Memory B cell (primary cell): ENCODE data around the gene ZNF774.
"Not testable (repeated sequence)": the region's sequence is repeated elsewhere in the genome, so short reads cannot be mapped to it uniquely, and the experiment has no call there.

Experiments used
- ATAC-seq: fragments of 150-1000 bp; cut with Tn5 transposase; 2 replicates; pipeline ENCODE4 v1.10.0; 2021; ENCODE audit warnings: low read depth, mild to moderate bottlenecking, moderate library complexity
- DNase-seq, 2 donors: peaks; one replicate each; pipeline ENCODE4 v3.0.0; 2022; ENCODE audit warnings: low spot score in 2 of 2
- H3K27ac Mint-ChIP-seq: one replicate; pipeline ENCODE4 v1.8.0; 2022; ENCODE audit warnings: mild to moderate bottlenecking, moderate library complexity, mixed read lengths
- H3K27me3 Mint-ChIP-seq: one replicate; pipeline ENCODE4 v1.8.0; 2022; ENCODE audit warnings: mixed read lengths
- H3K36me3 Mint-ChIP-seq: one replicate; pipeline ENCODE4 v1.8.0; 2022; ENCODE audit warnings: mild to moderate bottlenecking, mixed read lengths
- H3K4me1 Mint-ChIP-seq: one replicate; pipeline ENCODE4 v1.8.0; 2022; ENCODE audit warnings: mixed read lengths
- H3K4me3 Mint-ChIP-seq: one replicate; pipeline ENCODE4 v1.8.0; 2022; ENCODE audit warnings: mild to moderate bottlenecking, moderate library complexity, mixed read lengths
- H3K9me3 Mint-ChIP-seq: one replicate; pipeline ENCODE4 v1.8.0; 2022; ENCODE audit warnings: mixed read lengths

ZNF774 gene

GRCh38 chr15:90407871-90408317 is 55.8 kb downstream of the ZNF774 start:
- H3K4me3 Mint-ChIP-seq: no peak overlapping the region
- peaks cover 23% of the 10 kb centered on the region for H3K36me3 Mint-ChIP-seq
- peak overlapping the region; percentile 39 for H3K27ac Mint-ChIP-seq
- H3K4me1 Mint-ChIP-seq: peaks cover 42% of the 10 kb centered on the region
- DNase-seq (no peak), ATAC-seq (no peak)
- H3K9me3 Mint-ChIP-seq: peaks cover 2% of the 10 kb centered on the region
- no peaks in the 10 kb centered on the region for H3K27me3 Mint-ChIP-seq

GRCh38 chr15:90408657-90409056 is 56.6 kb downstream of the ZNF774 start:
- Mint-ChIP-seq H3K27ac (no peak overlapping the region), H3K36me3 (peaks cover 21% of the 10 kb centered on the region), H3K9me3 (peaks cover 2% of the 10 kb centered on the region), H3K4me1 (peaks cover 48% of the 10 kb centered on the region), H3K4me3 (no peak overlapping the region), H3K27me3 (no peaks in the 10 kb centered on the region)
- ATAC-seq (no peak), DNase-seq (no peak)

GRCh38 chr15:90409587-90409986 is 57.5 kb downstream of the ZNF774 start:
- ATAC-seq: not testable (repeated sequence)

GRCh38 chr15:90410316-90410715 is 58.2 kb downstream of the ZNF774 start:
- Mint-ChIP-seq H3K4me1 (peaks cover 56% of the 10 kb centered on the region), H3K36me3 (peaks cover 24% of the 10 kb centered on the region)
- H3K4me3 Mint-ChIP-seq, DNase-seq, H3K27ac Mint-ChIP-seq, H3K9me3 Mint-ChIP-seq, H3K27me3 Mint-ChIP-seq, ATAC-seq: not testable (repeated sequence)

More at GRCh38 chr15:90409587-90409986, 57.5 kb downstream of the ZNF774 start:
- Mint-ChIP-seq H3K4me1 (peaks cover 54% of the 10 kb centered on the region), H3K36me3 (peaks cover 24% of the 10 kb centered on the region), H3K27ac (peak overlapping the region; percentile 42)
- H3K27me3 Mint-ChIP-seq, DNase-seq, H3K9me3 Mint-ChIP-seq, H3K4me3 Mint-ChIP-seq: not testable (repeated sequence)

- Mint-ChIP-seq H3K9me3 (peaks cover 2% of the 10 kb centered on the region), H3K36me3 (peaks cover 28% of the 10 kb centered on the region), H3K4me3 (no peak overlapping the region), H3K27ac (peak overlapping the region; percentile 38), H3K27me3 (no peaks in the 10 kb centered on the region), H3K4me1 (peaks cover 59% of the 10 kb centered on the region)
- ATAC-seq (no peak), DNase-seq (no peak)
These were observed 59.1 kb downstream of the ZNF774 start for GRCh38 chr15:90411176-90411575.
